DND-41 (cell line): ENCODE measurements around the gene SLC8A3.
A peak's percentile ranks its signal among the peaks of the same experiment; 100 is the strongest.
"Not testable (repeated sequence)": the region's sequence is repeated elsewhere in the genome, so short reads cannot be mapped to it uniquely, and the experiment has no call there.

Experiments used
- ATAC-seq: fragments of 200-7000 bp; cut with Tn5 transposase; 3 replicates; pipeline ENCODE4 v1.9.1; 2021; ENCODE audit warnings: low read depth; ENCODE audit not compliant: insufficient read depth
- DNase-seq: peaks from one replicate; pipeline ENCODE4 v3.0.0-alpha.2; 2020
- H2AFZ ChIP-seq: 2 replicates; pipeline ENCODE4 v1.6.0; 2012; ENCODE audit warnings: low read depth, low read length
- H3K27ac ChIP-seq: 2 replicates; pipeline ENCODE4 v1.5.1; 2012; ENCODE audit warnings: low read length, inconsistent platforms
- H3K27me3 ChIP-seq: fragments of 200-600 bp; sonication (generic); 2 replicates; pipeline ENCODE4 v1.6.0; 2012; ENCODE audit warnings: low read length, mild to moderate bottlenecking, inconsistent platforms; ENCODE audit not compliant: insufficient read depth, poor library complexity
- H3K36me3 ChIP-seq: 2 replicates; pipeline ENCODE4 v1.5.1; 2012; ENCODE audit warnings: low read length, inconsistent platforms; ENCODE audit not compliant: insufficient read depth
- H3K4me1 ChIP-seq: 2 replicates; pipeline ENCODE4 v1.5.1; 2012; ENCODE audit warnings: mild to moderate bottlenecking, low read length; ENCODE audit not compliant: insufficient read depth
- H3K4me2 ChIP-seq: 2 replicates; pipeline ENCODE4 v1.6.0; 2012; ENCODE audit warnings: mild to moderate bottlenecking, moderate library complexity, low read length, inconsistent platforms; ENCODE audit not compliant: insufficient read depth
- H3K4me3 ChIP-seq, 2 experiments: fragments of 200-600 bp in 1 of 2; shearing (Covaris generic) in 1 of 2; 2 replicates each; pipeline ENCODE4 v1.5.1; 2012 to 2016; ENCODE audit warnings: inconsistent platforms in 2 of 2, low read length in 2 of 2, mild to moderate bottlenecking in 2 of 2, low read depth in 1 of 2, moderate library complexity in 1 of 2
- H3K79me2 ChIP-seq: 2 replicates; pipeline ENCODE4 v1.6.0; 2012; ENCODE audit warnings: low read length, inconsistent platforms; ENCODE audit not compliant: insufficient read depth
- H3K9ac ChIP-seq: 2 replicates; pipeline ENCODE4 v1.6.0; 2012; ENCODE audit warnings: low read depth, mild to moderate bottlenecking, inconsistent platforms, low read length, moderate library complexity
- H3K9me3 ChIP-seq: 2 replicates; pipeline ENCODE4 v1.5.1; 2012; ENCODE audit warnings: low read length, moderate library complexity, mild to moderate bottlenecking, inconsistent platforms; ENCODE audit not compliant: insufficient read depth, severe bottlenecking
- H4K20me1 ChIP-seq: 2 replicates; pipeline ENCODE4 v1.6.0; 2012; ENCODE audit warnings: low read length; ENCODE audit not compliant: insufficient read depth
- EZH2 ChIP-seq: IDR thresholded peaks from 3 replicates; pipeline ENCODE4 v1.6.1; 2012; ENCODE audit warnings: borderline replicate concordance, low read depth, mild to moderate bottlenecking, moderate library complexity, low read length, inconsistent platforms; ENCODE audit not compliant: severe bottlenecking
- TF ChIP-seq, protein P1 (sequence below): IDR thresholded peaks from 2 replicates; pipeline ENCODE4 v1.5.1; 2012; ENCODE audit warnings: borderline replicate concordance, low read length, moderate library complexity, mild to moderate bottlenecking; ENCODE audit not compliant: poor library complexity, severe bottlenecking; ENCODE audit errors: extremely low read depth

SLC8A3 gene, protein sequence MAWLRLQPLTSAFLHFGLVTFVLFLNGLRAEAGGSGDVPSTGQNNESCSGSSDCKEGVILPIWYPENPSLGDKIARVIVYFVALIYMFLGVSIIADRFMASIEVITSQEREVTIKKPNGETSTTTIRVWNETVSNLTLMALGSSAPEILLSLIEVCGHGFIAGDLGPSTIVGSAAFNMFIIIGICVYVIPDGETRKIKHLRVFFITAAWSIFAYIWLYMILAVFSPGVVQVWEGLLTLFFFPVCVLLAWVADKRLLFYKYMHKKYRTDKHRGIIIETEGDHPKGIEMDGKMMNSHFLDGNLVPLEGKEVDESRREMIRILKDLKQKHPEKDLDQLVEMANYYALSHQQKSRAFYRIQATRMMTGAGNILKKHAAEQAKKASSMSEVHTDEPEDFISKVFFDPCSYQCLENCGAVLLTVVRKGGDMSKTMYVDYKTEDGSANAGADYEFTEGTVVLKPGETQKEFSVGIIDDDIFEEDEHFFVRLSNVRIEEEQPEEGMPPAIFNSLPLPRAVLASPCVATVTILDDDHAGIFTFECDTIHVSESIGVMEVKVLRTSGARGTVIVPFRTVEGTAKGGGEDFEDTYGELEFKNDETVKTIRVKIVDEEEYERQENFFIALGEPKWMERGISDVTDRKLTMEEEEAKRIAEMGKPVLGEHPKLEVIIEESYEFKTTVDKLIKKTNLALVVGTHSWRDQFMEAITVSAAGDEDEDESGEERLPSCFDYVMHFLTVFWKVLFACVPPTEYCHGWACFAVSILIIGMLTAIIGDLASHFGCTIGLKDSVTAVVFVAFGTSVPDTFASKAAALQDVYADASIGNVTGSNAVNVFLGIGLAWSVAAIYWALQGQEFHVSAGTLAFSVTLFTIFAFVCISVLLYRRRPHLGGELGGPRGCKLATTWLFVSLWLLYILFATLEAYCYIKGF

DNA sequence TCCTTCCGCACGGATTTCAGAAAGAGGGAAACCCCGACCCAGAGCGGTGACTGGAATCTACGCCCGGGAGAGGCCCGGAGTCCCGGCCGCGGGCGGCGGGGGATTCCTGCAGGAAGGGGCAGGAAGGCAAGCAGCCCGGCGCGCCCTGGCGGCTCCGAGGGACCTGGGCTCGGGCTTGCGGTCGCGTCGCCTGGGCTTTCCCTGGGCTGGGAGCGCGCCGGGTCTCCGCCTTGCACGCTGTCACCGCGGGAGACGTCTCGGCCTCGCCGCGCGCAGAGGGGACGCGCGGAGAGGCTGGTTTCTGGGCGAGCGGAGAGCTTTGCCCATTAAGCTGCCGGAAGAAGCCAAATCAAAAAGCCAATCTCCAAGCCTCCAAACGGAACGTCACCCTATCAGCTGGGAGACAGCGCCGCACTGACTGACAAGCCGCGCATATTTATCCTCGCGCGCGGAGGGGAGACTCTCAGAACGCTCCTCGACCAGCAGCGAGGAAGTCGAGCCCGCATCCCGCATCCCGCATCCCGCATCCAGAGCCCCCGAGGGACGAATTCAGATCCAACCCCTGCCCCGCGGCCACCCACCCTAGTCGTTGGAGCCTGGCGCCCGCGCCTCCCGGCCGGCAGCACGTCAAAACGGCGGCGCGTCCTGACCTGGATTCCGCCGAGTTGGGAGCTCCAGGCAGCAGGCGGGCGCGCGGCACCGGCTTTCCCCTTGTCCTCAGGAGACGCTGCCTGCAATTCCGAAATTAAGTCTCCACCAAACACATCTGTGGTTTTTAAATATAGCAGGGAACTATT is at the start of gene SLC8A3:
Gene SLC8A3, minus strand, starts transcription at position 293 of the 797 bp plus-strand sequence. CDS start 20,529 bp downstream, outside the sequence.
- no peaks in the 10 kb centered on the region for H3K79me2 ChIP-seq
- H3K27me3 ChIP-seq = no peaks in the 10 kb centered on the region
- no peaks in the 10 kb centered on the region for H3K9me3 ChIP-seq
- H3K4me3 ChIP-seq = no peak within 1 kb of the TSS
- no peak for TF ChIP-seq EZH2
- TF ChIP-seq, protein P1, sequence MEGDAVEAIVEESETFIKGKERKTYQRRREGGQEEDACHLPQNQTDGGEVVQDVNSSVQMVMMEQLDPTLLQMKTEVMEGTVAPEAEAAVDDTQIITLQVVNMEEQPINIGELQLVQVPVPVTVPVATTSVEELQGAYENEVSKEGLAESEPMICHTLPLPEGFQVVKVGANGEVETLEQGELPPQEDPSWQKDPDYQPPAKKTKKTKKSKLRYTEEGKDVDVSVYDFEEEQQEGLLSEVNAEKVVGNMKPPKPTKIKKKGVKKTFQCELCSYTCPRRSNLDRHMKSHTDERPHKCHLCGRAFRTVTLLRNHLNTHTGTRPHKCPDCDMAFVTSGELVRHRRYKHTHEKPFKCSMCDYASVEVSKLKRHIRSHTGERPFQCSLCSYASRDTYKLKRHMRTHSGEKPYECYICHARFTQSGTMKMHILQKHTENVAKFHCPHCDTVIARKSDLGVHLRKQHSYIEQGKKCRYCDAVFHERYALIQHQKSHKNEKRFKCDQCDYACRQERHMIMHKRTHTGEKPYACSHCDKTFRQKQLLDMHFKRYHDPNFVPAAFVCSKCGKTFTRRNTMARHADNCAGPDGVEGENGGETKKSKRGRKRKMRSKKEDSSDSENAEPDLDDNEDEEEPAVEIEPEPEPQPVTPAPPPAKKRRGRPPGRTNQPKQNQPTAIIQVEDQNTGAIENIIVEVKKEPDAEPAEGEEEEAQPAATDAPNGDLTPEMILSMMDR = no peak
- H3K4me1 ChIP-seq = no peaks in the 10 kb centered on the region
- no peak for ATAC-seq
- H3K4me2 ChIP-seq = no peak within 1 kb of the TSS
- H3K27ac ChIP-seq = no peak within 1 kb of the TSS
- no peak within 1 kb of the TSS for H2AFZ ChIP-seq
- H3K9ac ChIP-seq = no peak within 1 kb of the TSS
- no peak for DNase-seq
- no peaks in the 10 kb centered on the region for H3K36me3 ChIP-seq
- no peaks in the 10 kb centered on the region for H4K20me1 ChIP-seq

DNA sequence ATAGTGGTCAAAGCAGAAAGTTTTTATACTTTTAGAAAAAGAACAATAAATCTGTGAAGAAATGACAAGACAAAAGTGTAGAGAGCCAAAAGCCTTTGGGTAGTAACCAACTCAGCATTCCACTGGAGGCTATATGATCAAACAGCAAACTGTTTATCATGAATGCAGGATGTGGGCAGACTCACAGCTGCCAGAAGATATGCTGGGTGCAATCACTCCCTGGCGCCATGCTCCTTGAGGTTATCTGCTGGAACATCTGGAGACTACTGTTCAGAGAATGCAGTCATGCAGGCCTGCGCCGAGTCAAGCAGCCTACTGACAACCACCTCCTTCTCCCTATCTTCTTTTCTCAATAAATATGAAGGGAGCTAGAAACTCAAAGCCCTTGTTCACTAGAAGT is 49.0 kb upstream of the SLC8A3 start:
- H3K9me3 ChIP-seq = no peaks in the 10 kb centered on the region
- ATAC-seq (peak; percentile 66), DNase-seq (peak; percentile 38)
- TF ChIP-seq EZH2 = no peak
- TF ChIP-seq, protein P1 = no peak
- no peak overlapping the region for H3K4me3 ChIP-seq
- no peaks in the 10 kb centered on the region for H3K79me2 ChIP-seq
- no peak overlapping the region for H3K4me2 ChIP-seq
- no peak overlapping the region for H2AFZ ChIP-seq
- H3K4me1 ChIP-seq = no peaks in the 10 kb centered on the region
- no peak overlapping the region for H3K27ac ChIP-seq
- H4K20me1 ChIP-seq = no peaks in the 10 kb centered on the region
- no peaks in the 10 kb centered on the region for H3K36me3 ChIP-seq
- H3K9ac ChIP-seq = no peak overlapping the region
- H3K27me3 ChIP-seq = no peaks in the 10 kb centered on the region

DNA sequence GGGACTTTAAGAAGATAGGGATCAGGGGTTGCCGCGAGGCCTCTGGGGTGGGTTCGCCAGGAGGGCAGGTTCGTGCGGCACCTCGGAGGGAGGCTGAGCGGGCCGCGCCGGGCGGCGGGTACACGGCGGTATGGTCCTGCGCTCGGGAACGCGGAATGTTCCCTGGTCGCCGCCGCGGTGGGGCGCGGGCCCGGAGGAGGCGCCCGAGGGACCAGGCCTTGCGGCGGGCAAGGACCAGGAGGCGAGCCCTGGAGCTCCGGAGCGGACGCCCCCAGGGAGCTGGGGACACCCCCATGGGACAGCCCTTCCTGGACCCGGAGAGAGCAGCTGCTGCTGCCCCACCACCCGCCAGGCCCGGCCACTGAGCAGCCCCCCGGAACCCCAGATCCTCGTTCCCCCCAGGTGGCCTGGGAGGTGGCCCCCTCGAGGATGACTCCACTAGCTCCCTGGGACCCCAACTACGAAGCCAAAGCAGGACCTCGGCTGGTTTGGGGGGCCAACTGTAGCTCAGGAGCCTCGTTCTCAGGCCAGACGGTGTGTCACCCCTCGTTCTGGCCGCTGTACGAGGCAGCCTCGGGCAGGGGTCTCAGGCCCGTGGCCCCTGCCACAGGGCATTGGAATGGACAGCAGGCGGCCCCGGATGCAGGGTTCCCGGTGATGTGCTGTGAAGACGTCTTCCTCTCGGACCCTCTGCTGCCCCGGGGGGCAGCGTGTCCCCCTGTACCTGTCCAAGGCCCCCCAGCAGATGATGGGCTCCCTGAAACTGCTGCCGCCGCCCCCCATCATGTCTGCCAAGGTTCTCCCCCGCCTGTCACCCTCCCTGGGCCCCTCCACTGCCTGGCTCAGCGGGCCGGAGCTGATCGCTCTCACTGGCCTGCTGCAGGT is 45.6 kb upstream of the SLC8A3 start:
- ATAC-seq (no peak), DNase-seq (no peak)
- Histone ChIP-seq H3K27ac (no peak overlapping the region), H2AFZ (no peak overlapping the region), H3K79me2 (no peaks in the 10 kb centered on the region), H3K36me3 (no peaks in the 10 kb centered on the region), H3K9ac (no peak overlapping the region), H3K4me3 (no peak overlapping the region), H3K4me1 (no peaks in the 10 kb centered on the region), H4K20me1 (no peaks in the 10 kb centered on the region), H3K4me2 (no peak overlapping the region), H3K9me3 (no peaks in the 10 kb centered on the region), H3K27me3 (no peaks in the 10 kb centered on the region)
- TF ChIP-seq, protein P1 = no peak
- TF ChIP-seq EZH2 = no peak

DNA sequence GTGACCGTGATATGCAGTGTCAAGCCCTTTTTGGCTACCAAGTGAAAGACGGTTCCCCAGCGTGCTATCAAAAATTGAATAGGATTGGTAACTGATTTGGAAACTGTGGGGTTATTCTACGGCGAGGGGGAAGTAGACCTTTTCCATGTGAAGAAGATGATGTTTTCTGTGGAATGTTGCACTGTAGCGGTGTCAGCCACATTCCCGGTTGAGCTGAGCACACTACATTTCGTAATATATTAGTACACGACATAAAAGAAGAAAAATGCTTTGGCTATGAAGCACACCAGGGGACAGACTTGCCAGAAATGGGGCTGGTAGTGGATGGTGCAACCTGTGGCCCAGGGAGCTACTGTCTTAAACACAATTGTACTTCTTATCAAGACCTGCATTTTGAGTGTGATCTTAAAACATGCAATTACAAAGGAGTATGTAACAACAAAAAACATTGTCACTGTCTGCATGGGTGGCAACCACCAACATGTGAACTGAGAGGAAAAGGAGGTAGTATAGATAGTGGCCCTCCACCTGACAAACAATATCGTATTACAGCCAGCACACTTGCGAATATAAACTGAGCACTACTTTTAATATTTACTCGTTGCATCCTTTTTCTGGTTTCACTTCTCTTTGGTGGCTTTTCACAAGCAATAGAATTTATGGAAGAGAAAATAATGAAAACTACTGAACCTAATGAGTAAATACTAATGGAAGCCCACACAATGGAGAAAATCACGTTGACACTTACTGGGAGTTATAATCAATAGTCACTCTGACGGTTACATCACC is 43.2 kb upstream of the SLC8A3 start:
- H2AFZ ChIP-seq, H3K9me3 ChIP-seq, H3K4me2 ChIP-seq, H3K4me1 ChIP-seq, DNase-seq, ATAC-seq, H3K79me2 ChIP-seq, H4K20me1 ChIP-seq, H3K27ac ChIP-seq, H3K36me3 ChIP-seq, H3K4me3 ChIP-seq, H3K9ac ChIP-seq, H3K27me3 ChIP-seq: not testable (repeated sequence)
